Adrenal gland (tissue), 12 donors: ENCODE measurements around the gene PIGT. TPM values are rescaled to one million over a fixed set of nuclear protein-coding genes. Genes with fewer than 3 reads are reported as not detected.

Experiments
- DNase-seq, 7 donors: peaks; one replicate each; pipeline ENCODE4 v3.0.0-alpha.2; 2019 to 2020
- H3K27ac ChIP-seq, 5 donors: fragments of 200-600 bp; sonication (generic) in 4 of 5; 1 replicate in 3 of 5; 2 replicates in 2 of 5; pipeline versions ENCODE4 v1.5.1 to v1.8.0; 2016 to 2020; ENCODE audit warnings: mild to moderate bottlenecking in 1 of 5
- H3K27me3 ChIP-seq: fragments of 200-600 bp; 2 replicates; pipeline ENCODE4 v1.8.0; 2021
- H3K36me3 ChIP-seq, 2 donors: fragments of 200-600 bp; replicated peaks in 1 of 2; 1 replicate in 1 of 2; 2 replicates in 1 of 2; pipeline versions ENCODE4 v1.5.1 to v1.8.0; 2018 to 2022
- H3K4me1 ChIP-seq, 2 donors: fragments of 200-600 bp; replicated peaks in 1 of 2; 1 replicate in 1 of 2; 2 replicates in 1 of 2; pipeline versions ENCODE4 v1.5.1 to v1.8.0; 2018 to 2021
- H3K4me3 ChIP-seq, 4 donors: fragments of 200-600 bp; sonication (generic) in 3 of 4; one replicate each; pipeline ENCODE4 v1.5.1; 2016 to 2018
- H3K9me3 ChIP-seq, 3 donors: fragments of 200-600 bp; sonication (generic) in 1 of 3; replicated peaks in 1 of 3; 1 replicate in 2 of 3; 2 replicates in 1 of 3; pipeline versions ENCODE4 v1.5.1 to v1.8.0; 2016 to 2021
- POLR2A ChIP-seq, 2 donors: fragments of 450-650 bp; IDR thresholded peaks; one replicate each; pipeline ENCODE4 v1.6.1; 2017; ENCODE audit warnings: antibody characterized with exemption in 2 of 2, mild to moderate bottlenecking in 2 of 2, moderate library complexity in 1 of 2
- WGBS, 4 donors: extraction: QIAGEN DNeasy Blood & Tissue Kit in 2 of 4; methylation state at CpG; one replicate each; pipeline versions ENCODE4 v1.1.5 to v1.1.7; 2013 to 2017; 5-methylcytosine and 5-hydroxymethylcytosine counted together
- intact Hi-C, 2 donors: fragments of 100-400 bp; cut with DNase I; formaldehyde crosslinking; loops; one replicate each; pipeline versions ENCODE4 v1.14.1 to v1.15.0; 2022 to 2023
- polyA plus RNA-seq, 3 donors: library from polyadenylated mRNA; stranded (reverse); fragments of 200-250 nt in 2 of 3; fragments of 350-450 nt in 1 of 3; fragmentation: Illumina TruSeq in 1 of 3; extraction: RNeasy Lipid Tissue Mini Kit (QIAGEN cat#74804) in 1 of 3; gene quantifications; one replicate each; pipeline ENCODE4 v1.2.3, GENCODE V29; 2013 to 2014
- total RNA-seq, 9 donors: library from RNA; depleted of rRNA in 4 of 9; stranded (reverse); fragments of >200 nt in 4 of 9; fragments of 120-200 nt in 1 of 9; fragmentation: NEBNext Ultra II Directional in 1 of 9; extraction: Animal tissue kit (Norgen Biotek cat#: 25700) in 1 of 9; gene quantifications; one replicate each; pipeline versions ENCODE4 v1.1.0 to v1.2.4, GENCODE V29; 2013 to 2023
- TF ChIP-seq, protein P1 (sequence below), 6 experiments: fragments of 450-650 bp in 4 of 6; fragments of 200-600 bp in 2 of 6; sonication (generic) in 1 of 6; IDR thresholded peaks; 1 replicate in 5 of 6; 2 replicates in 1 of 6; pipeline versions ENCODE4 v1.5.1 to v1.8.0; 2016 to 2021; ENCODE audit warnings: antibody characterized with exemption in 6 of 6, mild to moderate bottlenecking in 2 of 6, moderate library complexity in 1 of 6
- donor health status: healthy with polysubstance abuse.
- donor health status: Bipolar disorder and iron deficiency.
- donor health status: DM: yes; HTN: yes; CAD: no.
- donor health status: DM: no; HTN: no; CAD: no.
- donor health status: DM: no; HTN: no; CAD: no.
- donor health status: DM: yes; HTN: yes; CAD: no.

PIGT gene
- total and polyA plus RNA-seq, 12 donors = 45.2 to 202 (median 109) TPM

DNA sequence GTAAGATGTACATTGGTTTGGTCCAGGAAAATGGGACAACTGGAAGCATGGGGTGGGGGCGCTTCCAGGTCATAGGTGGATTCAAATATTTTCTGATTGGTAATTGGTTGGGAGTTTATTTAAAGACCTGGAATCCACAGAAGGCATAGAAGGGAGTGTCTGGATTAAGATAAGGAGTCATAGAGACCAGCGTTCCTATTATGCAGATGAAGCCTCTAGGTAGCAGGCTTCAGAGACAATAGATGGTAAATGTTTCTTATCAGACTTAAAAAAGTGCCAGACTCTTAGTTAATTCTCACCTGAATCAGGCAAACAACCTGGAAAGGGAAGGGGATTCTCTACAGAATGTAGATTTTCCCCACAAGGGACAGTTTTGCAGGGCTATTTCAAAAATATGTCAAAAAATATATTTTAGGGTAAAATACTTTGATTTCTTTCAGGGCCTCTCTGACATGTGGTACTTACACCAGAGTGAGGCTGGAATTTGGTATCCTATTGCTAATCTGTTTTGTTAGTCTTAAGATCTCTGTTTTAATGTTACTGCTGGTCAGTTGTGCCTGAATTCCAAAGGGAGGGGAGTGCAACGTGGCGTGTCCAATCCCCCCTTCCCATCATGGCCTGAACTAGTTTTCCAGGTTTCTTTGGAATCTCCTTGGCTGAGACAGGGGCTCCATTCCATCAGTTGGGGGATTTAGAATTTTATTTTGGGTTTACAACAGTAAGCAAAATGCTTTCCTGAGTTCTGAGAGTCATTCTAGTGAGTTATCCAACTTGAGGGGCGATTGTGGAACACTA lies 25.1 kb downstream of the PIGT start:
- Histone ChIP-seq H3K9me3 (no peaks in the 10 kb centered on the region), H3K27me3 (no peaks in the 10 kb centered on the region), H3K36me3 (no peaks in the 10 kb centered on the region), H3K27ac (no peak overlapping the region), H3K4me1 (no peaks in the 10 kb centered on the region), H3K4me3 (no peak overlapping the region)
- intact Hi-C loops = loop anchor here in 1 of 2 donors (10.0 kb wide), 1 partner anchor 334 kb away; no protein-coding TSS in a partner anchor
- WGBS, 4 donors = 62 to 77% (median 72%) methylated on average over 5 of the region's 5 CpGs
- no peak for DNase-seq
- TF ChIP-seq, protein P1, sequence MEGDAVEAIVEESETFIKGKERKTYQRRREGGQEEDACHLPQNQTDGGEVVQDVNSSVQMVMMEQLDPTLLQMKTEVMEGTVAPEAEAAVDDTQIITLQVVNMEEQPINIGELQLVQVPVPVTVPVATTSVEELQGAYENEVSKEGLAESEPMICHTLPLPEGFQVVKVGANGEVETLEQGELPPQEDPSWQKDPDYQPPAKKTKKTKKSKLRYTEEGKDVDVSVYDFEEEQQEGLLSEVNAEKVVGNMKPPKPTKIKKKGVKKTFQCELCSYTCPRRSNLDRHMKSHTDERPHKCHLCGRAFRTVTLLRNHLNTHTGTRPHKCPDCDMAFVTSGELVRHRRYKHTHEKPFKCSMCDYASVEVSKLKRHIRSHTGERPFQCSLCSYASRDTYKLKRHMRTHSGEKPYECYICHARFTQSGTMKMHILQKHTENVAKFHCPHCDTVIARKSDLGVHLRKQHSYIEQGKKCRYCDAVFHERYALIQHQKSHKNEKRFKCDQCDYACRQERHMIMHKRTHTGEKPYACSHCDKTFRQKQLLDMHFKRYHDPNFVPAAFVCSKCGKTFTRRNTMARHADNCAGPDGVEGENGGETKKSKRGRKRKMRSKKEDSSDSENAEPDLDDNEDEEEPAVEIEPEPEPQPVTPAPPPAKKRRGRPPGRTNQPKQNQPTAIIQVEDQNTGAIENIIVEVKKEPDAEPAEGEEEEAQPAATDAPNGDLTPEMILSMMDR (IDR thresholded peaks at IDR 0.05) = no peak
- no peak for TF ChIP-seq POLR2A (IDR thresholded peaks at IDR 0.05)

DNA sequence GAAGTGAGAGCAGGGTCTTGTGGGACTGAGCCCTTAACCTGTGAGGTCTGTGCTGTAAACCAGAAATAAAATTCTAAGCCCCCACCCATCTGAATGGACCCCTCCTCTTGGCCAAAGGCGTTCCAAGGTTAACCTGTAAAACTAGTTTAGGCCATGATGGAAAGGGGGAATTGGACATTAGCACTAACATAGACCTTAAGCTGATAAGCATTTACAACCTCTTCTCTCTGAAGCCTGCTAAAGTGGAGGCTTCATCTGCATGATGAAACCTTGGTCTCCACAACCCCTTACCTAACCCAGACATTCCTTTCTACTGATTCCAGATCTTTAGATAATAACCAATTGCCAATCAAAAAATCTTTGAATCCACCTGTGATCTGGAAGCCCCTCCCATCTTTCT lies 25.8 kb downstream of the PIGT start:
- H3K4me3 ChIP-seq = no peak overlapping the region
- no peaks in the 10 kb centered on the region for H3K4me1 ChIP-seq
- no peak for TF ChIP-seq POLR2A (IDR thresholded peaks at IDR 0.05)
- TF ChIP-seq, protein P1 (IDR thresholded peaks at IDR 0.05) = no peak
- H3K27me3 ChIP-seq = no peaks in the 10 kb centered on the region
- no peak for DNase-seq
- H3K36me3 ChIP-seq = no peaks in the 10 kb centered on the region
- intact Hi-C loops = loop anchor here in 1 of 2 donors (10.0 kb wide), 1 partner anchor 333 kb away; no protein-coding TSS in a partner anchor
- no peak overlapping the region for H3K27ac ChIP-seq
- 78 to 92% (median 84%) methylated on average over 1 of the region's 1 CpG for WGBS, 4 donors
- H3K9me3 ChIP-seq = no peaks in the 10 kb centered on the region

DNA sequence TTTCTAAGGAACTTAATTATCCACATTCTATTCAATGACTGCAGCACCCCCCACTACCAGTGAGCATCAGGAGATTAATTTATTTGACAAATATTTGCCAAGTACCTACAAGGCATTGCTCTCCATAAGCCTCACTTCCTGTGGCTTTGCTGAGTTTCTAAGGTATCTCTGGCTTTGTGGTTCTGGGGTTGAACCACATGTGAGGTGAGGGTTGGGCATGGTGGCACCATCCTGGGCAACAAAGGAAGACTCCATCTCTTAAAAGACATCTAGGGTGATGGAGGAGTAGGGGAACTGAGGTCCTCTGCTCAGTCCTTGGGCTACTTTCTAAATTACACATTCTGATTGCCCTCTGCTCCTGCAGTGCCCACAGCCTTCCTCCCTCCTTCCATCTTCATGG lies 28.1 kb downstream of the PIGT start:
- intact Hi-C loops = loop anchor here in 1 of 2 donors (10.0 kb wide), 1 partner anchor 331 kb away; no protein-coding TSS in a partner anchor
- no peaks in the 10 kb centered on the region for H3K9me3 ChIP-seq
- H3K36me3 ChIP-seq = no peaks in the 10 kb centered on the region
- TF ChIP-seq, protein P1 (IDR thresholded peaks at IDR 0.05) = no peak
- no peak for TF ChIP-seq POLR2A (IDR thresholded peaks at IDR 0.05)
- H3K4me1 ChIP-seq = no peaks in the 10 kb centered on the region
- no peak overlapping the region for H3K27ac ChIP-seq
- DNase-seq = no peak
- H3K27me3 ChIP-seq = no peaks in the 10 kb centered on the region
- no peak overlapping the region for H3K4me3 ChIP-seq

DNA sequence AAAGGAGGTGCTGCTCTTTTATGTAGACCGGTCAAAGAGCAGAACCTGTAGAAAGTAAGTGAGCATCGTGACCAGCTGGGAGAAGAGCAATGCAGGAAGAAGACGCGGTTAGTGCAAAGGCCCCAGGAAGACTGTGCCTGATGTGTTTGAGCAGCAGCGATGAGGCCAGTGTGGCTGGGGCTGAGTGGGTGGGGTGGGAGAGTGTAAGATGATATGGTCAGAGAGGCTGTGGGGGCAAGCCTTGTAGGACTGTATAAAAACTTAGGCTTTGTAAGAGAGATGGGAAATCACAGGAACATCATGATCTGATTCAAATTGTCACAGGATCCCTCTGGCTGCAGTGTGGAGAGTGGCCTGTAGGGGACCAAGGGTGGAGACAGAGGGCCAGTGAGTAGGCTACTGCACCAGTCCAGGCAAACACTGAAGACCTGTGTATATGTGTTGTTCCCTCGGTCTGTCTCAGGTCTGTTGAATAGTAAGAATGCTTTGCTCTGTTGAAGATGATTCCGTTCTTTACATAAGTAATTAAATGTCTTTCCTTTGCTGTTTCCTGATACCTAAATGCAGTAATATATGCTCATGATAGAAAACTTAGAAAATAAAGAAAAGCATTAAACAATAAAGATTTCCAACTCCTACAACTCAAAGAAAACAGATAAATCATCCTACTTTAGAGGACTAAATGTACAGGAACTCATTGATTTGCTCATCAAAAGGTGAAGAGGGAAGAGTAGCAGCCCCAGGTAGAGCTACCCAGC lies 30.0 kb downstream of the PIGT start:
- 66 to 70% (median 66%) methylated on average over 7 of the region's 7 CpGs for WGBS, 4 donors
- no peak for DNase-seq
- H3K36me3 ChIP-seq = no peaks in the 10 kb centered on the region
- no peaks in the 10 kb centered on the region for H3K9me3 ChIP-seq
- no peak overlapping the region for H3K4me3 ChIP-seq
- H3K27me3 ChIP-seq = no peaks in the 10 kb centered on the region
- H3K4me1 ChIP-seq = no peaks in the 10 kb centered on the region
- intact Hi-C loops = loop anchor here in 1 of 2 donors (10.0 kb wide), 1 partner anchor 329 kb away; no protein-coding TSS in a partner anchor
- TF ChIP-seq POLR2A (IDR thresholded peaks at IDR 0.05) = no peak
- TF ChIP-seq, protein P1 (IDR thresholded peaks at IDR 0.05) = peak; percentile 15 to 49 (median 26)
- H3K27ac ChIP-seq = no peak overlapping the region
